ENCODE results near the gene ZSCAN10. TPM values are rescaled to one million over a fixed set of nuclear protein-coding genes. Genes with fewer than 3 reads are reported as not detected.
A peak's percentile ranks its signal among the peaks of the same experiment; 100 is the strongest.
"Not testable (repeated sequence)": the region's sequence is repeated elsewhere in the genome, so short reads cannot be mapped to it uniquely, and the experiment has no call there.

Gene ZSCAN10
- total and polyA plus RNA-seq, 5 donors = not detected

GRCh38 chr16:3142770-3143169 is 43.7 kb upstream of the ZSCAN10 start:
- intact Hi-C loops (cut with DNase I) = no loop called here
- Histone ChIP-seq H3K4me1 (ENCODE audit: control insufficient read depth, insufficient read depth, low read length) (peaks cover 2% of the 10 kb centered on the region), H3K27ac (ENCODE audit: low read length) (peak overlapping the region; percentile 86), H3K9me3 (ENCODE audit: control insufficient read depth, low read length) (no peaks in the 10 kb centered on the region), H3K27me3 (ENCODE audit: control insufficient read depth, insufficient read depth) (no peaks in the 10 kb centered on the region), H3K4me3 (ENCODE audit: low read length) (no peak overlapping the region)
- 87% methylated on average over 13 of the region's 13 CpGs for WGBS
- ATAC-seq (no peak), DNase-seq (peak in 2 of 3 donors; percentile 11 to 55)

GRCh38 chr16:3142327-3142726 is 43.2 kb upstream of the ZSCAN10 start:
- Histone ChIP-seq H3K27ac (ENCODE audit: low read length) (no peak overlapping the region), H3K27me3 (ENCODE audit: control insufficient read depth, insufficient read depth) (no peaks in the 10 kb centered on the region), H3K4me1 (ENCODE audit: control insufficient read depth, insufficient read depth, low read length) (peaks cover 2% of the 10 kb centered on the region), H3K9me3 (ENCODE audit: control insufficient read depth, low read length) (no peaks in the 10 kb centered on the region), H3K4me3 (ENCODE audit: low read length) (no peak overlapping the region)
- no peak for ATAC-seq
- WGBS = 94% methylated on average over 22 of the region's 22 CpGs
- intact Hi-C loops (cut with DNase I) = no loop called here
- DNase-seq = peak in 2 of 3 donors; percentile 9 to 43

GRCh38 chr16:3141781-3142311 is 42.8 kb upstream of the ZSCAN10 start:
- peaks cover 2% of the 10 kb centered on the region for H3K4me1 ChIP-seq (ENCODE audit: control insufficient read depth, insufficient read depth, low read length)
- DNase-seq (peak in 1 of 3 donors; percentile 52), ATAC-seq (no peak)
- H3K9me3 ChIP-seq (ENCODE audit: control insufficient read depth, low read length) = no peaks in the 10 kb centered on the region
- intact Hi-C loops (cut with DNase I) = no loop called here
- H3K4me3 ChIP-seq (ENCODE audit: low read length) = no peak overlapping the region
- no peaks in the 10 kb centered on the region for H3K27me3 ChIP-seq (ENCODE audit: control insufficient read depth, insufficient read depth)
- 94% methylated on average over 23 of the region's 23 CpGs for WGBS
- no peak overlapping the region for H3K27ac ChIP-seq (ENCODE audit: low read length)

- ATAC-seq (no peak), DNase-seq (peak in 2 of 3 donors; percentile 10 to 35)
- Histone ChIP-seq H3K27ac (ENCODE audit: low read length) (no peak overlapping the region), H3K4me1 (ENCODE audit: control insufficient read depth, insufficient read depth, low read length) (peaks cover 4% of the 10 kb centered on the region), H3K27me3 (ENCODE audit: control insufficient read depth, insufficient read depth) (no peaks in the 10 kb centered on the region), H3K4me3 (ENCODE audit: low read length) (no peak overlapping the region), H3K9me3 (ENCODE audit: control insufficient read depth, low read length) (no peaks in the 10 kb centered on the region)
- intact Hi-C loops (cut with DNase I) = no loop called here
- 94% methylated on average over 69 of the region's 69 CpGs for WGBS
Measured at GRCh38 chr16:3140603-3141427, 41.7 kb upstream of the ZSCAN10 start.

- H3K4me3 ChIP-seq (ENCODE audit: low read length); H3K27ac ChIP-seq (ENCODE audit: low read length); ATAC-seq; H3K4me1 ChIP-seq (ENCODE audit: control insufficient read depth, insufficient read depth, low read length); DNase-seq; H3K9me3 ChIP-seq (ENCODE audit: control insufficient read depth, low read length); H3K27me3 ChIP-seq (ENCODE audit: control insufficient read depth, insufficient read depth); intact Hi-C loops (cut with DNase I): not testable (repeated sequence)
- WGBS = 91% methylated on average over 9 of the region's 9 CpGs
Measured at GRCh38 chr16:3139561-3139960, 40.5 kb upstream of the ZSCAN10 start.

GRCh38 chr16:3138823-3139426 is 39.8 kb upstream of the ZSCAN10 start:
- 87% methylated on average over 14 of the region's 14 CpGs for WGBS
- intact Hi-C loops (cut with DNase I) = no loop called here

GRCh38 chr16:3138342-3138741 is 39.2 kb upstream of the ZSCAN10 start:
- DNase-seq (peak in 2 of 3 donors; percentile 10 to 49), ATAC-seq (no peak)
- 83% methylated on average over 21 of the region's 21 CpGs for WGBS
- peaks cover 3% of the 10 kb centered on the region for H3K4me1 ChIP-seq (ENCODE audit: control insufficient read depth, insufficient read depth, low read length)
- H3K27ac ChIP-seq (ENCODE audit: low read length) = no peak overlapping the region
- H3K27me3 ChIP-seq (ENCODE audit: control insufficient read depth, insufficient read depth) = no peaks in the 10 kb centered on the region
- no peaks in the 10 kb centered on the region for H3K9me3 ChIP-seq (ENCODE audit: control insufficient read depth, low read length)
- intact Hi-C loops (cut with DNase I) = no loop called here
- H3K4me3 ChIP-seq (ENCODE audit: low read length) = no peak overlapping the region

More at GRCh38 chr16:3138823-3139426, 39.8 kb upstream of the ZSCAN10 start:
- Histone ChIP-seq H3K9me3 (ENCODE audit: control insufficient read depth, low read length) (no peaks in the 10 kb centered on the region), H3K4me1 (ENCODE audit: control insufficient read depth, insufficient read depth, low read length) (peaks cover 5% of the 10 kb centered on the region), H3K27ac (ENCODE audit: low read length) (no peak overlapping the region), H3K27me3 (ENCODE audit: control insufficient read depth, insufficient read depth) (no peaks in the 10 kb centered on the region), H3K4me3 (ENCODE audit: low read length) (no peak overlapping the region)
- no peak for ATAC-seq
- no peak for DNase-seq

- Histone ChIP-seq H3K27me3 (ENCODE audit: control insufficient read depth, insufficient read depth) (no peaks in the 10 kb centered on the region), H3K27ac (ENCODE audit: low read length) (no peak overlapping the region), H3K4me3 (ENCODE audit: low read length) (no peak overlapping the region), H3K4me1 (ENCODE audit: control insufficient read depth, insufficient read depth, low read length) (peaks cover 3% of the 10 kb centered on the region), H3K9me3 (ENCODE audit: control insufficient read depth, low read length) (no peaks in the 10 kb centered on the region)
- ATAC-seq (no peak), DNase-seq (peak; percentile 10 to 58 (median 47))
- intact Hi-C loops (cut with DNase I) = no loop called here
- WGBS = 94% methylated on average over 13 of the region's 13 CpGs
Measured at GRCh38 chr16:3137267-3137666, 38.2 kb upstream of the ZSCAN10 start.

- Histone ChIP-seq H3K27me3 (ENCODE audit: control insufficient read depth, insufficient read depth) (no peaks in the 10 kb centered on the region), H3K4me1 (ENCODE audit: control insufficient read depth, insufficient read depth, low read length) (peaks cover 3% of the 10 kb centered on the region), H3K9me3 (ENCODE audit: control insufficient read depth, low read length) (no peaks in the 10 kb centered on the region), H3K4me3 (ENCODE audit: low read length) (peak overlapping the region; percentile 91), H3K27ac (ENCODE audit: low read length) (peak overlapping the region; percentile 75)
- under 1% methylated on average over 43 of the region's 43 CpGs for WGBS
- DNase-seq (no peak), ATAC-seq (no peak)
- intact Hi-C loops (cut with DNase I) = no loop called here
Measured at GRCh38 chr16:3135126-3135715, 36.1 kb upstream of the ZSCAN10 start.

GRCh38 chr16:3134338-3135125 is 35.4 kb upstream of the ZSCAN10 start, which contains the start of gene ZNF213:
ZNF213 (plus strand) TSS chr16:3135029; CDS start chr16:3137281, 2,252 bp downstream.
- intact Hi-C loops (cut with DNase I) = no loop called here
- WGBS = under 1% methylated on average over 63 of the region's 63 CpGs
- H3K4me1 ChIP-seq (ENCODE audit: control insufficient read depth, insufficient read depth, low read length) = peaks cover 3% of the 10 kb centered on the region
- ATAC-seq (peak; percentile 96 to 97), DNase-seq (peak; percentile 97 to 98 (median 97))
- no peaks in the 10 kb centered on the region for H3K27me3 ChIP-seq (ENCODE audit: control insufficient read depth, insufficient read depth)
- H3K27ac ChIP-seq (ENCODE audit: low read length) = peak within 1 kb of the TSS; percentile 92
- H3K9me3 ChIP-seq (ENCODE audit: control insufficient read depth, low read length) = no peaks in the 10 kb centered on the region
- H3K4me3 ChIP-seq (ENCODE audit: low read length) = peak within 1 kb of the TSS; percentile 91

All from right cardiac atrium (tissue), 5 donors.